ENCODE data around the gene PPP1R12C.

Gene PPP1R12C

GRCh38 chr19:55106591-55106990 lies 10.8 kb downstream of the PPP1R12C start:
- DNase-seq (ENCODE audit: low spot score in 2 of 2) (no peak), ATAC-seq (no peak)
- peaks cover 62% of the 10 kb centered on the region for H3K36me3 Mint-ChIP-seq
- H3K4me1 Mint-ChIP-seq: peaks cover 23% of the 10 kb centered on the region
- peak overlapping the region; percentile 32 for H3K27ac Mint-ChIP-seq
- no peaks in the 10 kb centered on the region for H3K9me3 Mint-ChIP-seq
- no peak overlapping the region for H3K4me3 Mint-ChIP-seq

- Mint-ChIP-seq H3K9me3 (no peaks in the 10 kb centered on the region), H3K36me3 (peaks cover 58% of the 10 kb centered on the region), H3K27ac (peak overlapping the region; percentile 32), H3K4me3 (no peak overlapping the region), H3K4me1 (peaks cover 25% of the 10 kb centered on the region)
- ATAC-seq: no peak
- DNase-seq (ENCODE audit: low spot score in 2 of 2): no peak
Measured at GRCh38 chr19:55105237-55105636, 12.2 kb downstream of the PPP1R12C start.

GRCh38 chr19:55103190-55103589 lies 14.2 kb downstream of the PPP1R12C start:
- ATAC-seq (no peak), DNase-seq (ENCODE audit: low spot score in 2 of 2) (no peak)
- Mint-ChIP-seq H3K9me3 (no peaks in the 10 kb centered on the region), H3K27ac (no peak overlapping the region), H3K4me3 (no peak overlapping the region), H3K4me1 (peaks cover 20% of the 10 kb centered on the region), H3K36me3 (peaks cover 46% of the 10 kb centered on the region)

GRCh38 chr19:55101261-55101660 lies 16.2 kb downstream of the PPP1R12C start:
- no peak for ATAC-seq
- no peak overlapping the region for H3K4me3 Mint-ChIP-seq
- no peak overlapping the region for H3K27ac Mint-ChIP-seq
- DNase-seq (ENCODE audit: low spot score in 2 of 2): no peak
- peaks cover 46% of the 10 kb centered on the region for H3K36me3 Mint-ChIP-seq
- no peaks in the 10 kb centered on the region for H3K9me3 Mint-ChIP-seq
- peaks cover 18% of the 10 kb centered on the region for H3K4me1 Mint-ChIP-seq

GRCh38 chr19:55099557-55100506 lies 17.6 kb downstream of the PPP1R12C start:
- H3K27ac Mint-ChIP-seq: no peak overlapping the region
- peaks cover 11% of the 10 kb centered on the region for H3K4me1 Mint-ChIP-seq
- peaks cover 36% of the 10 kb centered on the region for H3K36me3 Mint-ChIP-seq
- no peak overlapping the region for H3K4me3 Mint-ChIP-seq
- H3K9me3 Mint-ChIP-seq: no peaks in the 10 kb centered on the region
- ATAC-seq (no peak), DNase-seq (ENCODE audit: low spot score in 2 of 2) (no peak)

GRCh38 chr19:55098716-55099556 lies 18.5 kb downstream of the PPP1R12C start:
- Mint-ChIP-seq H3K27ac (no peak overlapping the region), H3K4me3 (no peak overlapping the region), H3K4me1 (peaks cover 11% of the 10 kb centered on the region), H3K9me3 (no peaks in the 10 kb centered on the region), H3K36me3 (peaks cover 36% of the 10 kb centered on the region)
- DNase-seq (ENCODE audit: low spot score in 2 of 2) (no peak), ATAC-seq (no peak)

GRCh38 chr19:55097864-55098715 lies 19.3 kb downstream of the PPP1R12C start:
- H3K9me3 Mint-ChIP-seq: no peaks in the 10 kb centered on the region
- DNase-seq (ENCODE audit: low spot score in 2 of 2): no peak
- no peak for ATAC-seq
- H3K4me1 Mint-ChIP-seq: peaks cover 11% of the 10 kb centered on the region
- peak overlapping the region; percentile 40 for H3K27ac Mint-ChIP-seq
- no peak overlapping the region for H3K4me3 Mint-ChIP-seq
- peaks cover 30% of the 10 kb centered on the region for H3K36me3 Mint-ChIP-seq

- Mint-ChIP-seq H3K36me3 (peaks cover 14% of the 10 kb centered on the region), H3K4me3 (no peak overlapping the region), H3K9me3 (no peaks in the 10 kb centered on the region), H3K4me1 (peaks cover 11% of the 10 kb centered on the region), H3K27ac (no peak overlapping the region)
- ATAC-seq (no peak), DNase-seq (ENCODE audit: low spot score in 2 of 2) (no peak)
Measured at GRCh38 chr19:55096061-55096701, 21.3 kb downstream of the PPP1R12C start.

GRCh38 chr19:55095260-55096060 lies 22.0 kb downstream of the PPP1R12C start:
- H3K9me3 Mint-ChIP-seq: no peaks in the 10 kb centered on the region
- H3K27ac Mint-ChIP-seq: no peak overlapping the region
- peaks cover 11% of the 10 kb centered on the region for H3K4me1 Mint-ChIP-seq
- ATAC-seq (no peak), DNase-seq (ENCODE audit: low spot score in 2 of 2) (no peak)
- no peak overlapping the region for H3K4me3 Mint-ChIP-seq
- peaks cover 21% of the 10 kb centered on the region for H3K36me3 Mint-ChIP-seq

- no peaks in the 10 kb centered on the region for H3K9me3 Mint-ChIP-seq
- H3K4me1 Mint-ChIP-seq: peaks cover 10% of the 10 kb centered on the region
- ATAC-seq (no peak), DNase-seq (ENCODE audit: low spot score in 2 of 2) (no peak)
- peaks cover 21% of the 10 kb centered on the region for H3K36me3 Mint-ChIP-seq
- H3K4me3 Mint-ChIP-seq: no peak overlapping the region
- no peak overlapping the region for H3K27ac Mint-ChIP-seq
Measured at GRCh38 chr19:55094456-55095259, 22.8 kb downstream of the PPP1R12C start.

- H3K4me3 Mint-ChIP-seq: no peak overlapping the region
- no peak overlapping the region for H3K27ac Mint-ChIP-seq
- H3K36me3 Mint-ChIP-seq: peaks cover 28% of the 10 kb centered on the region
- H3K4me1 Mint-ChIP-seq: peaks cover 23% of the 10 kb centered on the region
- DNase-seq (ENCODE audit: low spot score in 2 of 2): no peak
- no peaks in the 10 kb centered on the region for H3K9me3 Mint-ChIP-seq
- ATAC-seq: no peak
Measured at GRCh38 chr19:55092423-55093318, 24.8 kb downstream of the PPP1R12C start.

- no peak for ATAC-seq
- Mint-ChIP-seq H3K4me3 (no peak overlapping the region), H3K4me1 (peaks cover 30% of the 10 kb centered on the region), H3K36me3 (peaks cover 26% of the 10 kb centered on the region), H3K27ac (no peak overlapping the region), H3K9me3 (no peaks in the 10 kb centered on the region)
- DNase-seq (ENCODE audit: low spot score in 2 of 2): no peak
Measured at GRCh38 chr19:55091955-55092354, 25.5 kb downstream of the PPP1R12C start.
